HCT116 (cell line): ENCODE measurements around the gene EPHB2. TPM values are rescaled to one million over a fixed set of nuclear protein-coding genes. Genes with fewer than 3 reads are reported as not detected.

Experiments
- ATAC-seq: fragments of 200-7000 bp; cut with Tn5 transposase; 2 replicates; pipeline ENCODE4 v1.9.1; 2020; ENCODE audit warnings: mild to moderate bottlenecking, moderate library complexity
- BruUV-seq: library from RNA; stranded (reverse); fragments of 400-500 nt; replicated peaks from 2 replicates; lab custom pipeline; 2021; lab: Mats Ljungman, UMichigan
- CTCF ChIA-PET: fragments of 300-600 bp; sonication (Branson Sonifier 250); formaldehyde crosslinking; loops from one replicate; lab custom pipeline; 2021; ENCODE audit warnings: antibody characterized with exemption; lab: Charles Lee
- POLR2A ChIA-PET: fragments of 300-600, 350-600 bp; sonication (Branson Sonifier 250); formaldehyde crosslinking; loops from one replicate; lab custom pipeline; 2021; ENCODE audit warnings: antibody characterized with exemption; lab: Charles Lee
- RAD21 ChIA-PET, 2 experiments: fragments of 300-600 bp; sonication (Branson Sonifier 250); formaldehyde crosslinking; loops; one replicate each; lab custom pipeline; 2023; ENCODE audit warnings: low total read pairs in 2 of 2; ENCODE audit not compliant: uncharacterized antibody in 2 of 2, unreplicated experiment in 2 of 2, low non-redundant PET in 1 of 2; lab: Charles Lee
- DNase-seq: peaks from one replicate; pipeline ENCODE4 v3.0.0-alpha.2; 2010; ENCODE audit warnings: low read depth, low spot score
- H2AFZ ChIP-seq: fragments of 200-600 bp; shearing (Covaris generic), sonication (generic); 2 replicates; pipeline ENCODE4 v1.6.1; 2017; ENCODE audit warnings: low read depth, mixed run types, mixed read lengths, antibody characterized with exemption, low read length; ENCODE audit not compliant: poor library complexity, severe bottlenecking
- H3K27ac ChIP-seq: 2 replicates; pipeline ENCODE4 v1.5.1; 2012; ENCODE audit warnings: low read depth, low read length
- H3K27me3 ChIP-seq: fragments of 200-600 bp; sonication (generic); 2 replicates; pipeline ENCODE4 v1.6.1; 2016; ENCODE audit warnings: mixed run types, low read length, mixed read lengths; ENCODE audit not compliant: insufficient read depth
- H3K36me3 ChIP-seq, 2 experiments: fragments of 200-500 bp in 1 of 2; fragments of 200-600 bp in 1 of 2; sonication (Bioruptor generic) in 1 of 2; sonication (generic) in 1 of 2; 2 replicates each; pipeline versions ENCODE4 v1.5.1 to v1.6.1; 2014 to 2016; ENCODE audit warnings: low read length in 2 of 2, inconsistent platforms in 1 of 2, mixed read lengths in 1 of 2, mixed run types in 1 of 2; ENCODE audit not compliant: insufficient read depth in 2 of 2, control insufficient read depth in 1 of 2
- H3K4me1 ChIP-seq, 2 experiments: fragments of 200-600 bp in 1 of 2; sonication (generic) in 1 of 2; 2 replicates each; pipeline versions ENCODE4 v1.5.1 to v1.6.1; 2012 to 2017; ENCODE audit warnings: low read length in 2 of 2, inconsistent platforms in 1 of 2, mild to moderate bottlenecking in 1 of 2, mixed read lengths in 1 of 2, mixed run types in 1 of 2, moderate library complexity in 1 of 2; ENCODE audit not compliant: insufficient read depth in 2 of 2, control insufficient read depth in 1 of 2
- H3K4me2 ChIP-seq: fragments of 200-600 bp; sonication (generic); 2 replicates; pipeline ENCODE4 v1.6.1; 2017; ENCODE audit warnings: mixed run types, low read length, mixed read lengths
- H3K4me3 ChIP-seq, 2 experiments: fragments of 200-600 bp in 1 of 2; sonication (generic) in 1 of 2; replicated peaks in 1 of 2; 2 replicates each; pipeline ENCODE4 v1.5.1; 2011 to 2016; ENCODE audit warnings: low read length in 2 of 2, control low read depth in 1 of 2, low read depth in 1 of 2, mild to moderate bottlenecking in 1 of 2, mixed read lengths in 1 of 2, mixed run types in 1 of 2
- H3K79me2 ChIP-seq: fragments of 200-600 bp; sonication (generic); 2 replicates; pipeline ENCODE4 v1.6.1; 2017; ENCODE audit warnings: mild to moderate bottlenecking, mixed run types, low read length, moderate library complexity, mixed read lengths; ENCODE audit not compliant: insufficient read depth
- H3K9ac ChIP-seq: fragments of 200-600 bp; sonication (generic); 2 replicates; pipeline ENCODE4 v1.6.1; 2016; ENCODE audit warnings: low read length, mixed read lengths
- H3K9me2 ChIP-seq: fragments of 200-600 bp; sonication (generic), shearing (Covaris generic); 2 replicates; pipeline ENCODE4 v1.6.1; 2017; ENCODE audit warnings: mixed run types, mild to moderate bottlenecking, moderate library complexity; ENCODE audit not compliant: insufficient read depth
- H3K9me3 ChIP-seq, 2 experiments: fragments of 200-500 bp in 1 of 2; fragments of 200-600 bp in 1 of 2; sonication (Bioruptor generic) in 1 of 2; sonication (generic) in 1 of 2; 2 replicates each; pipeline ENCODE4 v1.6.1; 2014 to 2017; ENCODE audit warnings: low read length in 2 of 2, mixed read lengths in 2 of 2, inconsistent platforms in 1 of 2, low read depth in 1 of 2, mild to moderate bottlenecking in 1 of 2, mixed run types in 1 of 2, moderate library complexity in 1 of 2; ENCODE audit not compliant: control insufficient read depth in 1 of 2, insufficient read depth in 1 of 2
- H4K20me1 ChIP-seq: fragments of 200-600 bp; sonication (generic), shearing (Covaris generic); 2 replicates; pipeline ENCODE4 v1.6.1; 2017; ENCODE audit warnings: mixed run types, mild to moderate bottlenecking, moderate library complexity; ENCODE audit not compliant: insufficient read depth
- CBX3 ChIP-seq: IDR thresholded peaks from 2 replicates; pipeline ENCODE4 v1.6.1; 2012; ENCODE audit warnings: low read depth
- CTCF ChIP-seq, 3 experiments: fragments of 200-600 bp in 1 of 3; sonication (generic) in 1 of 3; IDR thresholded peaks in 2 of 3; conservative IDR thresholded peaks in 1 of 3; 2 replicates each; pipeline ENCODE4 v1.5.1; 2012 to 2017; ENCODE audit warnings: low read depth in 2 of 3, low read length in 2 of 3, antibody characterized with exemption in 1 of 3, borderline replicate concordance in 1 of 3, control low read depth in 1 of 3, mild to moderate bottlenecking in 1 of 3, mixed read lengths in 1 of 3, mixed run types in 1 of 3, moderate library complexity in 1 of 3; ENCODE audit not compliant: insufficient read depth in 1 of 3
- EGR1 ChIP-seq: IDR thresholded peaks from 2 replicates; pipeline ENCODE4 v1.6.1; 2012; ENCODE audit warnings: low read depth
- ELF1 ChIP-seq: IDR thresholded peaks from 2 replicates; pipeline ENCODE4 v1.6.1; 2012; ENCODE audit warnings: low read depth, borderline replicate concordance
- EZH2 ChIP-seq: fragments of 200-600 bp; sonication (generic); IDR thresholded peaks from 2 replicates; pipeline ENCODE4 v1.6.1; 2017; ENCODE audit warnings: antibody characterized with exemption, mixed run types
- EZH2phosphoT487 ChIP-seq: fragments of 200-600 bp; IDR thresholded peaks from 2 replicates; pipeline ENCODE4 v1.6.1; 2018; ENCODE audit warnings: antibody characterized with exemption, borderline replicate concordance
- FOSL1 ChIP-seq: IDR thresholded peaks from 2 replicates; pipeline ENCODE4 v1.6.1; 2012; ENCODE audit warnings: low read depth
- MAX ChIP-seq: IDR thresholded peaks from 2 replicates; pipeline ENCODE4 v1.6.1; 2012
- POLR2A ChIP-seq: IDR thresholded peaks from 2 replicates; pipeline ENCODE4 v1.7.0; 2011; ENCODE audit warnings: borderline replicate concordance; ENCODE audit not compliant: insufficient read depth, insufficient read length; ENCODE audit errors: extremely low read depth
- POLR2AphosphoS5 ChIP-seq: IDR thresholded peaks from 2 replicates; pipeline ENCODE4 v1.6.1; 2011; ENCODE audit warnings: mild to moderate bottlenecking, low read depth, low read length, moderate library complexity
- SIN3A ChIP-seq: IDR thresholded peaks from 2 replicates; pipeline ENCODE4 v1.6.1; 2012; ENCODE audit warnings: low read depth
- SP1 ChIP-seq: IDR thresholded peaks from 2 replicates; pipeline ENCODE4 v1.6.1; 2012; ENCODE audit warnings: low read depth
- SRF ChIP-seq: IDR thresholded peaks from 2 replicates; pipeline ENCODE4 v1.6.1; 2012; ENCODE audit warnings: low read depth
- TCF7L2 ChIP-seq: IDR thresholded peaks from 2 replicates; pipeline ENCODE4 v1.7.0; 2011; ENCODE audit warnings: borderline replicate concordance, inconsistent platforms; ENCODE audit not compliant: insufficient read depth, insufficient read length; ENCODE audit errors: extremely low read depth
- YY1 ChIP-seq: IDR thresholded peaks from 2 replicates; pipeline ENCODE4 v1.6.1; 2011; ENCODE audit warnings: low read length, low read depth, moderate library complexity, mild to moderate bottlenecking; ENCODE audit not compliant: insufficient replicate concordance; ENCODE audit errors: extremely low read depth
- ZBTB33 ChIP-seq: IDR thresholded peaks from 2 replicates; pipeline ENCODE4 v1.6.1; 2011; ENCODE audit warnings: mild to moderate bottlenecking, low read length, moderate library complexity; ENCODE audit not compliant: insufficient replicate concordance; ENCODE audit errors: extremely low read depth
- ZFX ChIP-seq: fragments of 450-650 bp; IDR thresholded peaks from 2 replicates; pipeline ENCODE4 v1.6.1; 2017
- ZNF274 ChIP-seq: fragments of 200-500 bp; sonication (Bioruptor generic); IDR thresholded peaks from 2 replicates; pipeline ENCODE4 v1.6.1; 2014; ENCODE audit warnings: mild to moderate bottlenecking, low read depth, low read length, inconsistent platforms
- intact Hi-C: fragments of 100-400 bp; cut with micrococcal nuclease; formaldehyde crosslinking; loops from 2 replicates; pipeline ENCODE4 v1.10.0; 2022
- total RNA-seq: library from RNA; stranded (reverse); gene quantifications from one replicate; pipeline ENCODE4 v1.2.1, GENCODE V29; 2021; ENCODE audit not compliant: unreplicated experiment
- TF ChIP-seq, protein P1 (sequence below): IDR thresholded peaks from 2 replicates; pipeline ENCODE4 v1.6.1; 2012; ENCODE audit warnings: low read depth

EPHB2 gene
- total RNA-seq, 1 experiment from 2014 or later: 19.5 TPM

- no peak overlapping the region for H3K9ac ChIP-seq
- H3K79me2 ChIP-seq: no peaks in the 10 kb centered on the region
- intact Hi-C loops: no loop called here
- peaks cover 0 to 2% of the 10 kb centered on the region in 2 experiments; a peak in 1 of 4 replicates for H3K4me1 ChIP-seq
- BruUV-seq: no TSS peak
- ChIA-PET RAD21 (no interaction called here), POLR2A (no interaction called here), CTCF (interaction anchor here (1.2 to 1.5 kb wide), 2 partner anchors 9 to 178 kb away, joined by 3 to 4 read pairs; no protein-coding TSS in a partner anchor)
- H2AFZ ChIP-seq: no peak overlapping the region
- no peak for ATAC-seq
- no peaks in the 10 kb centered on the region for H3K9me2 ChIP-seq
- no peak overlapping the region for H3K4me3 ChIP-seq
- H3K36me3 ChIP-seq: no peaks in the 10 kb centered on the region
- no peak for DNase-seq
- H3K9me3 ChIP-seq: no peaks in the 10 kb centered on the region
- TF ChIP-seq YY1 (no peak), POLR2AphosphoS5 (no peak), SRF (no peak), ZFX (no peak), FOSL1 (no peak), EGR1 (no peak), CBX3 (no peak), ZBTB33 (no peak), SIN3A (no peak), MAX (no peak), ZNF274 (no peak), ELF1 (no peak), EZH2phosphoT487 (no peak), SP1 (no peak), POLR2A (no peak), CTCF (IDR thresholded peaks at IDR 0.05 in 2 of 3, conservative IDR thresholded peaks at IDR 0.05 in 1 of 3; ENCODE audit: borderline replicate concordance in 1 of 3, insufficient read depth in 1 of 3, low read depth in 2 of 3, low read length in 2 of 3) (no peak), EZH2 (no peak), TCF7L2 (no peak)
- TF ChIP-seq, protein P1, sequence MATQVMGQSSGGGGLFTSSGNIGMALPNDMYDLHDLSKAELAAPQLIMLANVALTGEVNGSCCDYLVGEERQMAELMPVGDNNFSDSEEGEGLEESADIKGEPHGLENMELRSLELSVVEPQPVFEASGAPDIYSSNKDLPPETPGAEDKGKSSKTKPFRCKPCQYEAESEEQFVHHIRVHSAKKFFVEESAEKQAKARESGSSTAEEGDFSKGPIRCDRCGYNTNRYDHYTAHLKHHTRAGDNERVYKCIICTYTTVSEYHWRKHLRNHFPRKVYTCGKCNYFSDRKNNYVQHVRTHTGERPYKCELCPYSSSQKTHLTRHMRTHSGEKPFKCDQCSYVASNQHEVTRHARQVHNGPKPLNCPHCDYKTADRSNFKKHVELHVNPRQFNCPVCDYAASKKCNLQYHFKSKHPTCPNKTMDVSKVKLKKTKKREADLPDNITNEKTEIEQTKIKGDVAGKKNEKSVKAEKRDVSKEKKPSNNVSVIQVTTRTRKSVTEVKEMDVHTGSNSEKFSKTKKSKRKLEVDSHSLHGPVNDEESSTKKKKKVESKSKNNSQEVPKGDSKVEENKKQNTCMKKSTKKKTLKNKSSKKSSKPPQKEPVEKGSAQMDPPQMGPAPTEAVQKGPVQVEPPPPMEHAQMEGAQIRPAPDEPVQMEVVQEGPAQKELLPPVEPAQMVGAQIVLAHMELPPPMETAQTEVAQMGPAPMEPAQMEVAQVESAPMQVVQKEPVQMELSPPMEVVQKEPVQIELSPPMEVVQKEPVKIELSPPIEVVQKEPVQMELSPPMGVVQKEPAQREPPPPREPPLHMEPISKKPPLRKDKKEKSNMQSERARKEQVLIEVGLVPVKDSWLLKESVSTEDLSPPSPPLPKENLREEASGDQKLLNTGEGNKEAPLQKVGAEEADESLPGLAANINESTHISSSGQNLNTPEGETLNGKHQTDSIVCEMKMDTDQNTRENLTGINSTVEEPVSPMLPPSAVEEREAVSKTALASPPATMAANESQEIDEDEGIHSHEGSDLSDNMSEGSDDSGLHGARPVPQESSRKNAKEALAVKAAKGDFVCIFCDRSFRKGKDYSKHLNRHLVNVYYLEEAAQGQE: no peak
- H3K27me3 ChIP-seq: no peaks in the 10 kb centered on the region
- H3K4me2 ChIP-seq: no peak overlapping the region
- H3K27ac ChIP-seq: no peak overlapping the region
- no peaks in the 10 kb centered on the region for H4K20me1 ChIP-seq
These were observed 27.1 kb upstream of the EPHB2 start for GRCh38 chr1:22683547-22683946.
